ENCODE data around the gene SLC39A2.
"Not testable (repeated sequence)": the region's sequence is repeated elsewhere in the genome, so short reads cannot be mapped to it uniquely, and the experiment has no call there.

Gene SLC39A2

DNA sequence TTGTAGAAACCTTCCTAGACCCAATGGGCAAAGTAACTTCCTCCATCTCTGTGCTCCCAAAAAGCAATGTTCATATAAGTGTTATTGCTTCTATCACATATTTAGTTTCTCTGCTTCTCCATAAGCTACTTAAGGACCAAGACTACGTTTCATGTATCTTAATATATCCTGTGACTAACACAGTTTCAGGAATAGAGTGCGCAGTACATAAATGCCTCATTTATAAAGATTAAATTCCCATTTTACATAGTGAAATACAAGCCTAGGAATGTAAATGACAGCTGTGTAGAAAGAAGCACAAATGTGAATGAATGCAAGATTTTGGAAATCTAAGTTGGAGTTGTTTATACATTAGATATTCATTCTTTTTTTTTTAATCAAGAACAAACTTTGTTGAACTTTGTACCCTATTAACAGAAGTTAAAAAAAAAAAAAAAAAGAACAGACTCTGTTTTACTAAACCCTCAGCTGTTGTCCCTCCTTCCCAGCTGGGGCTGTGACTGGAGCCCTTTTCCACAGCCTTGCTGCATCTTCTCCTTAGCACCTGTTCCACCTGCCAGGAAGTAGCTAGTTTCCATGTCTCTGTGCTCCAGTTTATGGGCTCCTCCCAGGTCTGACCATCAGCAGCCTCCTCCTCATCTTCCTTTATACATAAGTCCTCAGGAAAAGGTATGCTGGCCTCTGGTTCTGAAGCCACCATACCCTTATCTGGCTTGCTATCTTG lies 16.3 kb upstream of the SLC39A2 start:
- POLR2A ChIA-PET, result no interaction called here
- TF ChIP-seq, protein P1, sequence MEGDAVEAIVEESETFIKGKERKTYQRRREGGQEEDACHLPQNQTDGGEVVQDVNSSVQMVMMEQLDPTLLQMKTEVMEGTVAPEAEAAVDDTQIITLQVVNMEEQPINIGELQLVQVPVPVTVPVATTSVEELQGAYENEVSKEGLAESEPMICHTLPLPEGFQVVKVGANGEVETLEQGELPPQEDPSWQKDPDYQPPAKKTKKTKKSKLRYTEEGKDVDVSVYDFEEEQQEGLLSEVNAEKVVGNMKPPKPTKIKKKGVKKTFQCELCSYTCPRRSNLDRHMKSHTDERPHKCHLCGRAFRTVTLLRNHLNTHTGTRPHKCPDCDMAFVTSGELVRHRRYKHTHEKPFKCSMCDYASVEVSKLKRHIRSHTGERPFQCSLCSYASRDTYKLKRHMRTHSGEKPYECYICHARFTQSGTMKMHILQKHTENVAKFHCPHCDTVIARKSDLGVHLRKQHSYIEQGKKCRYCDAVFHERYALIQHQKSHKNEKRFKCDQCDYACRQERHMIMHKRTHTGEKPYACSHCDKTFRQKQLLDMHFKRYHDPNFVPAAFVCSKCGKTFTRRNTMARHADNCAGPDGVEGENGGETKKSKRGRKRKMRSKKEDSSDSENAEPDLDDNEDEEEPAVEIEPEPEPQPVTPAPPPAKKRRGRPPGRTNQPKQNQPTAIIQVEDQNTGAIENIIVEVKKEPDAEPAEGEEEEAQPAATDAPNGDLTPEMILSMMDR (IDR thresholded peaks at IDR 0.05; ENCODE audit: insufficient read depth, low read length, missing control alignments), result no peak
- H3K4me3 ChIP-seq (ENCODE audit: low read depth, low read length), result no peak overlapping the region
- DNase-seq (ENCODE audit: low read depth, low spot score), result no peak
- CTCF ChIA-PET, result interaction anchor here (1.0 to 15.3 kb wide), 4 partner anchors 10 to 122 kb away, joined by 3 to 202 read pairs (median 6); no protein-coding TSS in a partner anchor

DNA sequence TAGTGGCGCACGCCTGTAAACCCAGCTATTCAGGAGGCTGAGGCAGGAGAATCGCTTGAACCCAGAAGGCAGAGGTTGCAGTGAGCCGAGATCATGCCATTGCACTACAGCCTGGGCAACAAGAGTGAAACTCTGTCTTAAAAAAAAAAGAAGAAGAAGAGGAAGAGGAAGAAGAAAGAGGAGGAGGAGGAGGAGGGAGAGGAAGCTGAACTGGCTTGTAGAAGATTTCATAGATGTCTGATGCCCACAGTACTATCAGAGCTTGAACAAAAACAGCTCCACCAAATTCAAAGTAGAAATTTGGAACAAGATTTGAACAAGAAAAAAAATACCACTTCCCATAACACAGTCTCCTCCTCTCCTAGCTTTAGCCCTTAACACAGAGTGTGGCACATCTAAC lies 13.4 kb upstream of the SLC39A2 start:
- POLR2A ChIA-PET; H3K4me3 ChIP-seq (ENCODE audit: low read depth, low read length); DNase-seq (ENCODE audit: low read depth, low spot score): not testable (repeated sequence)
- CTCF ChIA-PET, result interaction anchor here (9.5 to 15.3 kb wide), 2 partner anchors 13 to 118 kb away, joined by 48 to 202 read pairs; partner anchors contain the start of gene TMEM253

DNA sequence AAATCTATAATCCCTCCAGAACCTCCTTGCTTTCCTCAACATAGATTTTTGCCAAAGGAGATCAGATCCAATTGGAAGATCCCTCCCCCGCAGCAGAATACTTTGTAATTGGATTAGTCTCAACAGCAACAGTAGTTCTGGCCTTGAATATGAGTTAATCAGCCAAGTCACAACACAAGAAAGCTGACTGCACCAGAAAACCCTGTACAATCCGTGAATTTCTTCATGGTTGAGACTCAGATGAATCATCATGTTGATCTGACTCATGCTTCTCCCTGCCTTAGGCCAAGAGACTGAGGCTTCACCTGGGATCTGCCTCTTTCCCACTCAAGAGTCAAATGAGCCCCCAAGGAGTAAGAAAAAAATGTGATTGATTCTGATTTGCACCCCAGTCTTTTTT lies 12.3 kb upstream of the SLC39A2 start:
- ChIA-PET POLR2A (no interaction called here), CTCF (interaction anchor here (0.6 to 15.3 kb wide), 6 partner anchors 9 to 117 kb away, joined by 3 to 202 read pairs (median 10); partner anchors contain the start of gene TMEM253)
- peak; percentile 85 for DNase-seq (ENCODE audit: low read depth, low spot score)
- TF ChIP-seq, protein P1 (IDR thresholded peaks at IDR 0.05; ENCODE audit: insufficient read depth, low read length, missing control alignments), result no peak
- no peak overlapping the region for H3K4me3 ChIP-seq (ENCODE audit: low read depth, low read length)

DNA sequence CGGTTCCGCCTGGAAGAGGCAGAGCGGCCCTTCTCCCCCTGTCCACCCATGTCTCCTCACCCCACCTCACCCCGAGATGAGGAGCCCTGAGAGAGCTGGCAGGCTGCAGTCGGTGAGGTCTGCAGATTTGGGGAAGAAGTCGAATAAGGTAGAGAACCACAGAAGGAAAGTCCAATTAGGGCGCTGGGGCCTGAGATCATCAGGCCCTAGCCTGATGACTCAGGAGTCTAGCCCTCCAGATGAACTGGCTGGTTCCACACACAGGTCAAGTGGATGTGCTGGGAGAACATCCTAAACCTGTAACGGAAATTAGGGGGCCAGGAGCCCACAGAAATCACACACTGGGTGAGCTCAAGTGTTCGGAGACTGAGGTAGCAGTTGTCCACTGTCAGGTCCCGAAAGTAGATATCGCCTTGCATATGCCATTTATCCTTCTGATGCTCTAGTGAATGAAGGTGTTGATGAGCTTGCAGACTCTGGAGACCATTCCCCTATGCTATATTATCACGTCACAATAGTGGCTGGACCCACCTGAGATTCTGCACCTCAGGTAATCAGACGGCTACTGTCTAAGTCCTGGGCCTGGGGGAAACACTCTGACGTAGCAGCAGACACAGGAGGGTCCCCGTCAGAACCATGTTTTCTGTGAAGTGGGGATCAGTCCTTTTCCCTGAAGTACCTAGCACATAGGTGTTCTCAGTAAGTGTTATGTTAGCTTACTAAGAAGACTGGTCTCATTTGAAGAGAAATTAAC lies 10.2 kb upstream of the SLC39A2 start:
- CTCF ChIA-PET, result interaction anchor here (0.7 to 15.3 kb wide), 7 partner anchors 10 to 115 kb away, joined by 3 to 202 read pairs (median 4); partner anchors contain the start of genes SLC39A2 and TMEM253
- H3K4me3 ChIP-seq (ENCODE audit: low read depth, low read length), result peak overlapping the region; percentile 9
- POLR2A ChIA-PET, result interaction anchor here (1.2 kb wide), 1 partner anchor 10 kb away, joined by 3 read pairs; no protein-coding TSS in a partner anchor
- DNase-seq (ENCODE audit: low read depth, low spot score), result no peak
- TF ChIP-seq, protein P1 (IDR thresholded peaks at IDR 0.05; ENCODE audit: insufficient read depth, low read length, missing control alignments), result no peak

DNA sequence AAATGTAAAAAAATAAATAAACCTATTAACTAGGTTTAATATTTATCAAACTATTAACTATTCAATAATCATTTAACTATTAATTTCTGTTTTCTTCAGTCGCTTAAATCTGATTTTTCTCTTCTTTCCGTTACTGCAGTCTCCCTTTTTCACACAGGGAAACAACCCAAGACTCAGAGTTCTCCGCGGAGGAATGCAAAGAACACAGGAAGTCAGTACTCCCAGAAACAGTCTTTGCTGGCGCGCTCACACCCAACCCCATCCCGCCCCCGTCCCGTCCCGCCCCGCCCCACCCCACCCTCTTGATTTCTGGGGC lies 9.7 kb upstream of the SLC39A2 start:
- ChIA-PET POLR2A (interaction anchor here (1.2 kb wide), 1 partner anchor 9 kb away, joined by 3 read pairs; no protein-coding TSS in a partner anchor), CTCF (interaction anchor here (0.7 to 15.3 kb wide), 5 partner anchors 16 to 114 kb away, joined by 3 to 202 read pairs (median 6); partner anchors contain the start of gene TMEM253)
- no peak for DNase-seq (ENCODE audit: low read depth, low spot score)
- peak overlapping the region; percentile 9 for H3K4me3 ChIP-seq (ENCODE audit: low read depth, low read length)
- TF ChIP-seq, protein P1 (IDR thresholded peaks at IDR 0.05; ENCODE audit: insufficient read depth, low read length, missing control alignments), result no peak

DNA sequence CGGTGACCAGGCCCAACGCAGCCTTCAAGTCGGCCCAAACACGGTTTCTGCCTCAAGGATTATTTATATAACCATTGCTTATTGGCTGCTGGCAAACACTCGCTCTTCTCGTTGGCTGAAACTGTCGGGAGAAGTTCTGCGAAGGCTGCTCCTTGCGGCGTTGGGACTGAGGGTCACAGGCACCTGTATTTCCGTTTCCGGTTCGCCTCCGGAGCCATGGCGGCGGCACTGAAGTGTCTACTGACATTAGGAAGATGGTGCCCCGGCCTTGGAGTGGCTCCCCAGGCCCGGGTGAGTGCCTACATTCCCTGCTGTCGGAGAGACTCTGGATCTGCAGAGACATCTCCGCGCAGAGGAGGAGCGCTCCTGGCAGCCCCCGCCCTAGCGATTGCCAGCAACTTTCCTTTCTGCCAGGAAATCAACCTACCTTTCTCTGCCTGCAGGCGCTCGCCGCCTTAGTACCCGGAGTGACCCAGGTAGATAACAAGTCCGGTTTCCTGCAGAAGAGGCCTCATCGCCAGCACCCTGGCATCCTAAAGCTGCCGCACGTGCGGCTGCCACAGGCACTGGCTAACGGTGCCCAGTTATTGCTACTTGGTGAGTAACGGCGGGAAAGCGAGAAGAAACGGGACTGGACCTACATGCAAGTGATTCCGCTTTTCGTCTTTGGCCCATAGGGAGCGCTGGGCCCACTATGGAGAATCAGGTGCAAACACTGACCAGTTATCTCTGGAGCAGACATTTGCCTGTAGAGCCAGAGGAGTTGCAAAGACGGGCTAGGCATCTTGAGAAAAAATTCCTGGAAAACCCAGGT lies 9.1 kb upstream of the SLC39A2 start, which contains the start of gene METTL17:
Gene METTL17, plus strand, starts transcription at position 194 of the 814 bp plus-strand sequence. Its CDS starts 23 bp downstream, at position 217.
- TF ChIP-seq, protein P1 (IDR thresholded peaks at IDR 0.05; ENCODE audit: insufficient read depth, low read length, missing control alignments), result peak; percentile 45
- H3K4me3 ChIP-seq (ENCODE audit: low read depth, low read length), result peak within 1 kb of the TSS; percentile 87
- ChIA-PET CTCF (interaction anchor here (1.6 to 17.1 kb wide), 5 partner anchors 15 to 114 kb away, joined by 8 to 288 read pairs (median 48); partner anchors contain the start of gene TMEM253), POLR2A (interaction anchor here (1.2 kb wide), 1 partner anchor 8 kb away, joined by 3 read pairs; no protein-coding TSS in a partner anchor)
- DNase-seq (ENCODE audit: low read depth, low spot score), result peak; percentile 91
